MCF 10A (cell line): ENCODE measurements around the gene MAEL. TPM values are rescaled to one million over a fixed set of nuclear protein-coding genes. Genes with fewer than 3 reads are reported as not detected.

Experiments
- BruUV-seq: library from RNA; stranded (reverse); fragments of 400-500 nt; replicated peaks from 2 replicates; lab custom pipeline; 2021; lab: Mats Ljungman, UMichigan
- CTCF ChIA-PET: fragments of 300-600 bp; sonication (Branson Sonifier 250); formaldehyde crosslinking; extraction: SDS; loops from one replicate; lab custom pipeline; 2021; ENCODE audit warnings: antibody characterized with exemption, inconsistent platforms; lab: Yijun Ruan, JAX
- POLR2A ChIA-PET: fragments of 300-600, 350-650 bp; sonication (Branson Sonifier 250); formaldehyde crosslinking; extraction: SDS; loops from one replicate; lab custom pipeline; 2020; ENCODE audit warnings: antibody characterized with exemption, inconsistent platforms; lab: Yijun Ruan, JAX
- DNase-seq: peaks from one replicate; pipeline ENCODE4 v3.0.0-alpha.2; 2018; ENCODE audit not compliant: unreplicated experiment
- H3K27ac Mint-ChIP-seq: one replicate; pipeline ENCODE4 v1.8.0; 2022; ENCODE audit warnings: mild to moderate bottlenecking, low read depth, mixed read lengths; ENCODE audit not compliant: unreplicated experiment
- H3K27me3 Mint-ChIP-seq: one replicate; pipeline ENCODE4 v1.8.0; 2022; ENCODE audit warnings: mixed read lengths; ENCODE audit not compliant: insufficient read depth, unreplicated experiment
- H3K36me3 Mint-ChIP-seq: one replicate; pipeline ENCODE4 v1.8.0; 2022; ENCODE audit warnings: mild to moderate bottlenecking, moderate library complexity, mixed read lengths; ENCODE audit not compliant: insufficient read depth, unreplicated experiment
- H3K4me1 Mint-ChIP-seq: one replicate; pipeline ENCODE4 v1.8.0; 2022; ENCODE audit warnings: mixed read lengths; ENCODE audit not compliant: insufficient read depth, unreplicated experiment
- H3K4me3 Mint-ChIP-seq: one replicate; pipeline ENCODE4 v1.8.0; 2022; ENCODE audit warnings: mild to moderate bottlenecking, moderate library complexity, mixed read lengths; ENCODE audit not compliant: unreplicated experiment
- H3K9me3 Mint-ChIP-seq: one replicate; pipeline ENCODE4 v1.8.0; 2022; ENCODE audit warnings: mixed read lengths; ENCODE audit not compliant: unreplicated experiment
- intact Hi-C: fragments of 100-400 bp; cut with micrococcal nuclease; formaldehyde crosslinking; loops from 2 replicates; pipeline ENCODE4 v1.14.1; 2022
- total RNA-seq: library from RNA; stranded (reverse); gene quantifications from 2 replicates; pipeline ENCODE4 v1.2.3, GENCODE V29; 2022
- TF ChIP-seq, protein P1 (sequence below): fragments of 200-600 bp; IDR thresholded peaks from one replicate; pipeline ENCODE4 v1.8.0; 2022; ENCODE audit warnings: antibody characterized with exemption, mild to moderate bottlenecking; ENCODE audit not compliant: unreplicated experiment

The MAEL gene
- total RNA-seq, 1 experiment from 2014 or later = not detected

DNA sequence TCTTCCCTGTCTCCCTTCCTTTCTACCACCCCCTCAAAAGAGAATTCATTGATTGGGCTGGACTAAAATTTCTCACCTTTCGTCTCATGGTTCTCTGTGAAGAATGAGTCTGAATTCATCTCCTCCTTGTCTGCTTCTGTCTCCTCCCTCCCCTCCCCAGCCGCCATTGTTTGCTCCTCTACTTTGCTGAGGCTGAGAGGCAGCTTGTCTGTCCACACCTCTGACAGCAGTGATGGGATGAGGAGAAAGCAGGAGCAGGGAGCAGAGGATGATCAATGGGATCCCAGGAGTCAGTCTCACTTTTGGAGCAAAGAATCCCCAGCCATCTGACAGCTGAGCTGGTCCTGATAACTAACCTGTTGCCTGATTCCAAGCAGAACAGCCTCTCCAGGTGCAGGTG is 16.3 kb upstream of the MAEL start:
- Mint-ChIP-seq H3K4me3 (no peak overlapping the region), H3K9me3 (no peaks in the 10 kb centered on the region), H3K4me1 (peaks cover 25% of the 10 kb centered on the region), H3K27me3 (peaks cover 93% of the 10 kb centered on the region), H3K36me3 (no peaks in the 10 kb centered on the region), H3K27ac (no peak overlapping the region)
- POLR2A ChIA-PET = interaction anchor here (1.2 to 1.5 kb wide), 2 partner anchors 64 to 134 kb away, joined by 3 to 4 read pairs; partner anchors contain the start of gene POGK
- BruUV-seq = no TSS peak
- TF ChIP-seq, protein P1, sequence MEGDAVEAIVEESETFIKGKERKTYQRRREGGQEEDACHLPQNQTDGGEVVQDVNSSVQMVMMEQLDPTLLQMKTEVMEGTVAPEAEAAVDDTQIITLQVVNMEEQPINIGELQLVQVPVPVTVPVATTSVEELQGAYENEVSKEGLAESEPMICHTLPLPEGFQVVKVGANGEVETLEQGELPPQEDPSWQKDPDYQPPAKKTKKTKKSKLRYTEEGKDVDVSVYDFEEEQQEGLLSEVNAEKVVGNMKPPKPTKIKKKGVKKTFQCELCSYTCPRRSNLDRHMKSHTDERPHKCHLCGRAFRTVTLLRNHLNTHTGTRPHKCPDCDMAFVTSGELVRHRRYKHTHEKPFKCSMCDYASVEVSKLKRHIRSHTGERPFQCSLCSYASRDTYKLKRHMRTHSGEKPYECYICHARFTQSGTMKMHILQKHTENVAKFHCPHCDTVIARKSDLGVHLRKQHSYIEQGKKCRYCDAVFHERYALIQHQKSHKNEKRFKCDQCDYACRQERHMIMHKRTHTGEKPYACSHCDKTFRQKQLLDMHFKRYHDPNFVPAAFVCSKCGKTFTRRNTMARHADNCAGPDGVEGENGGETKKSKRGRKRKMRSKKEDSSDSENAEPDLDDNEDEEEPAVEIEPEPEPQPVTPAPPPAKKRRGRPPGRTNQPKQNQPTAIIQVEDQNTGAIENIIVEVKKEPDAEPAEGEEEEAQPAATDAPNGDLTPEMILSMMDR = no peak
- no peak for DNase-seq
- intact Hi-C loops = no loop called here
- CTCF ChIA-PET = interaction anchor here (0.6 to 6.3 kb wide), 9 partner anchors 16 to 808 kb away, joined by 3 to 76 read pairs (median 3); no protein-coding TSS in a partner anchor

DNA sequence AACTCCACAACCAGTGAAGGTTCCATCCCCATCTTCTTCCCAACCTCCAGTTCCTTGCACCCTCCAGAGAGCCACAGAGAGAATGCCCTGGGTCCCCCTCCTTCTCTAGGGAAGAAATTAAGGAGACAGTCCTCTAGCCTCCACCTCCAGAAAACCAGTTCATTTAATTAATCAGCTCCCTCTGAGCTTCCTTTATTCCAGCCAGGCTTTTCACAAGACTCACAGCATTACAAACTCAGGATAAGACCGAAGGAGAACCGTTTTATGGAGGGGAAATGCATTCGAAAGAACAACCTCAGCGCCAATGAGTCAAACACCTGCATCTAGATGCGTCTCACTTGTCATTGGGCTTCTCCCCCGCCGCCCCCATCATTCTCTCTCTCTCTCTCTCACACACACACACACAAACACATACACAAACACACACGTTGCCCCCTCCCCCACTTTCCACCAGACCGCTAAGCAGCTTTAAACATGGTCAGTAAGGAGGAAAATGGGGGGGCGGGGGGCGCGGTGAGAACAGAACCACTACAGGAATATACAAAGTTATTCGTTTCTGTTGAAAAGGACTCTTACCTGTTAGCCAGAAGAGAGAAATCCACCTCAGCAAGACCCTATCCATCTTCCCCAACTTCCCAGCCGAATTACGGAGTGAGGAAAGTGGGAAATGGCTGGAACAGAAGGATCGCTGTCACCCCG is 14.3 kb upstream of the MAEL start:
- TF ChIP-seq, protein P1 = no peak
- Mint-ChIP-seq H3K9me3 (no peaks in the 10 kb centered on the region), H3K4me3 (peak overlapping the region; percentile 67), H3K36me3 (no peaks in the 10 kb centered on the region), H3K27me3 (peaks cover 83% of the 10 kb centered on the region), H3K4me1 (peaks cover 25% of the 10 kb centered on the region), H3K27ac (no peak overlapping the region)
- DNase-seq = no peak
- intact Hi-C loops = loop anchor here (1.0 kb wide), 1 partner anchor 83 kb away; no protein-coding TSS in a partner anchor
- POLR2A ChIA-PET = interaction anchor here (0.7 to 1.5 kb wide), 5 partner anchors 59 to 336 kb away, joined by 3 to 6 read pairs (median 4); no protein-coding TSS in a partner anchor
- CTCF ChIA-PET = interaction anchor here (0.6 to 6.3 kb wide), 15 partner anchors 18 to 1516 kb away, joined by 3 to 76 read pairs (median 5); partner anchors contain the start of gene POU2F1
- no TSS peak for BruUV-seq

DNA sequence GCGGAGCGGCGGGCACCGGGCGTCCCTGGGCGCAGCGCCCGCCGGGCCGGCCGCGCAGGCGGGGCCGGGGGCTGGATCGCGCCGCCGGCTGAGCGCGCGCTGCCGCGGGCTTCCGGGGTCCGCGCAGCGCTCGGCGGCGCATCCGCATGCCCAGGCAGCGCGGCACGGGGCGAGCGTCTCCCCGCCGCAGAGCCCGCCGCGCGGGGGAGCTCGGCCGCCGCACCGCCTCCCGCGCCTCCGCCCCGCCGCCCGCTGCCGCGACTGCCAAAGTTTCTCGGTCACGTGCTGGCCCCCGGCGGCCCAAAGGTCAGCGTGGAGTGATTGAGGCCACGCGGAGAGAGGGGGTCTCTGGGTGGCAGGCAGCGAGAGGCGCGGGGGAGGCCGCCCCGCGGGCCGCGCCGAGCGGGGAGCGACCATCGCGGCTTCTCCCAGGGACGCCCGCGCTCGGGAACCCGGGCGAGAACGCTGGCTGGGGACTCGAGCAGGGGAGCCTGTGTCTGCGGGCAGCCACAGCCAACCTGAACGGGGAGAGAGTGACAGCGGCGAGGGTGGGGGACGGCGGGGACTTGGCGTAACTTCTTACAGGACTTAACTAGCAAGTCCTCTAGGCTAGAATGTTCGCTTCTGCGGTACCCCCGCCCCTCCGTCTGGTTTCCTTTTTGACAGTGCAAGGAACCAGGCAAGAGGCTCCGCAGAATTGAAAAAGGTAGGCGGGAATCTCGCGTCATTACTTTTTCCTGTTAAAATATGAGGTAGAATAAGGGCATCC is 13.5 kb upstream of the MAEL start, which contains the start of gene ILDR2:
ILDR2 (minus strand) TSS at position 180 of the 769 bp plus-strand sequence. CDS start 272 bp downstream, outside the sequence.
- peak within 1 kb of the TSS; percentile 68 for H3K4me3 Mint-ChIP-seq
- intact Hi-C loops = loop anchor here (1.0 kb wide), 1 partner anchor 82 kb away; no protein-coding TSS in a partner anchor
- no TSS peak for BruUV-seq
- H3K27ac Mint-ChIP-seq = no peak within 1 kb of the TSS
- no peaks in the 10 kb centered on the region for H3K9me3 Mint-ChIP-seq
- ChIA-PET CTCF (interaction anchor here (1.3 to 6.3 kb wide), 4 partner anchors 49 to 245 kb away, joined by 7 to 76 read pairs (median 20); partner anchors contain the start of gene POU2F1), POLR2A (interaction anchor here (0.7 to 1.5 kb wide), 3 partner anchors 66 to 590 kb away, joined by 3 to 6 read pairs (median 3); no protein-coding TSS in a partner anchor)
- no peaks in the 10 kb centered on the region for H3K36me3 Mint-ChIP-seq
- DNase-seq = peak; percentile 26
- H3K27me3 Mint-ChIP-seq = peaks cover 76% of the 10 kb centered on the region
- TF ChIP-seq, protein P1 = no peak
- peaks cover 25% of the 10 kb centered on the region for H3K4me1 Mint-ChIP-seq
